ENCODE data around the gene PITPNC1. TPM values are rescaled to one million over a fixed set of nuclear protein-coding genes. Genes with fewer than 3 reads are reported as not detected.

The PITPNC1 gene
- total RNA-seq, 1 donor from 2014 or later, result 12.4 TPM

- H3K27ac Mint-ChIP-seq (ENCODE audit: unreplicated experiment), result no peak overlapping the region
- peaks cover 19% of the 10 kb centered on the region for H3K79me2 ChIP-seq (ENCODE audit: insufficient read depth, low read length)
- no peak overlapping the region for H3K4me3 Mint-ChIP-seq (ENCODE audit: unreplicated experiment)
- TF ChIP-seq EZH2 (IDR thresholded peaks at IDR 0.05; ENCODE audit: insufficient read depth, low read length) (no peak), CTCF (IDR thresholded peaks at IDR 0.05; ENCODE audit: insufficient read depth, low read depth, low read length) (no peak)
- H3K4me1 Mint-ChIP-seq (ENCODE audit: low read depth, unreplicated experiment), result no peaks in the 10 kb centered on the region
- no peaks in the 10 kb centered on the region for H3K4me1 ChIP-seq (ENCODE audit: insufficient read depth, low read length)
- H3K4me3 ChIP-seq (ENCODE audit: insufficient read depth, low read depth, low read length), result no peak overlapping the region
- DNase-seq (ENCODE audit: low read depth) (no peak), FAIRE-seq (no peak)
- peaks cover 8% of the 10 kb centered on the region for H3K36me3 Mint-ChIP-seq (ENCODE audit: low read depth, unreplicated experiment)
- H3K9me3 Mint-ChIP-seq (ENCODE audit: unreplicated experiment), result no peaks in the 10 kb centered on the region
- no peak overlapping the region for H2AFZ ChIP-seq (ENCODE audit: low read depth, low read length)
- no peaks in the 10 kb centered on the region for H3K27me3 Mint-ChIP-seq (ENCODE audit: low read depth, unreplicated experiment)
- no peak overlapping the region for H3K4me2 ChIP-seq (ENCODE audit: low read length)
- peaks cover 64% of the 10 kb centered on the region for H3K36me3 ChIP-seq (ENCODE audit: insufficient read depth, low read length)
- no peak overlapping the region for H3K27ac ChIP-seq (ENCODE audit: low read depth, low read length)
- no peak overlapping the region for H3K9ac ChIP-seq (ENCODE audit: low read length)
- peaks cover 9% of the 10 kb centered on the region for H4K20me1 ChIP-seq (ENCODE audit: insufficient read depth, low read length)
- H3K27me3 ChIP-seq (ENCODE audit: insufficient read depth, low read length), result no peaks in the 10 kb centered on the region
- no peaks in the 10 kb centered on the region for H3K9me3 ChIP-seq (ENCODE audit: insufficient read depth, low read depth, low read length)
Observed at GRCh38 chr17:67737145-67737544, 360.1 kb downstream of the PITPNC1 start.

GRCh38 chr17:67742025-67742424, 364.9 kb downstream of the PITPNC1 start:
- FAIRE-seq (no peak), DNase-seq (ENCODE audit: low read depth) (no peak)
- H3K27me3 ChIP-seq (ENCODE audit: insufficient read depth, low read length), result no peaks in the 10 kb centered on the region
- H3K27ac ChIP-seq (ENCODE audit: low read depth, low read length), result no peak overlapping the region
- no peaks in the 10 kb centered on the region for H3K4me1 ChIP-seq (ENCODE audit: insufficient read depth, low read length)
- no peak overlapping the region for H3K4me3 Mint-ChIP-seq (ENCODE audit: unreplicated experiment)
- peaks cover 59% of the 10 kb centered on the region for H3K36me3 ChIP-seq (ENCODE audit: insufficient read depth, low read length)
- TF ChIP-seq CTCF (IDR thresholded peaks at IDR 0.05; ENCODE audit: insufficient read depth, low read depth, low read length), result no peak
- no peak for TF ChIP-seq EZH2 (IDR thresholded peaks at IDR 0.05; ENCODE audit: insufficient read depth, low read length)
- H3K27me3 Mint-ChIP-seq (ENCODE audit: low read depth, unreplicated experiment), result no peaks in the 10 kb centered on the region
- no peaks in the 10 kb centered on the region for H3K9me3 ChIP-seq (ENCODE audit: insufficient read depth, low read depth, low read length)
- H3K4me1 Mint-ChIP-seq (ENCODE audit: low read depth, unreplicated experiment), result no peaks in the 10 kb centered on the region
- no peaks in the 10 kb centered on the region for H3K9me3 Mint-ChIP-seq (ENCODE audit: unreplicated experiment)
- no peaks in the 10 kb centered on the region for H4K20me1 ChIP-seq (ENCODE audit: insufficient read depth, low read length)
- H2AFZ ChIP-seq (ENCODE audit: low read depth, low read length), result no peak overlapping the region
- no peak overlapping the region for H3K4me2 ChIP-seq (ENCODE audit: low read length)
- H3K27ac Mint-ChIP-seq (ENCODE audit: unreplicated experiment), result no peak overlapping the region
- H3K9ac ChIP-seq (ENCODE audit: low read length), result no peak overlapping the region
- H3K36me3 Mint-ChIP-seq (ENCODE audit: low read depth, unreplicated experiment), result peaks cover 5% of the 10 kb centered on the region
- H3K4me3 ChIP-seq (ENCODE audit: insufficient read depth, low read depth, low read length), result no peak overlapping the region
- no peaks in the 10 kb centered on the region for H3K79me2 ChIP-seq (ENCODE audit: insufficient read depth, low read length)

Small RNAs within 50 kb of the gene (microRNA-seq; reads per million reads assigned to microRNA genes)
- not detected for gene MIR548AA2
- gene MIR548D2, result not detected

Other genes with a start within 250 kb of the PITPNC1 start
- 51.2 and 53.4 TPM in 2 replicates for gene HELZ, start 132.1 kb upstream of the PITPNC1 start, total RNA-seq
- 67.6 and 74.1 TPM in 2 replicates for gene PSMD12, start 10.7 kb upstream of the PITPNC1 start, total RNA-seq